SU-DHL-6 (cell line): ENCODE measurements around the gene ANKRD33.

Source experiments
- H2AFZ ChIP-seq: fragments of 200-600 bp; sonication (generic); 2 replicates; pipeline ENCODE4 v1.6.1; 2014; ENCODE audit warnings: low read depth, mild to moderate bottlenecking, moderate library complexity, mixed read lengths, antibody characterized with exemption, low read length; ENCODE audit not compliant: severe bottlenecking
- H3F3A ChIP-seq: fragments of 200-600 bp; shearing (Covaris generic); 2 replicates; pipeline ENCODE4 v1.6.0; 2016; ENCODE audit warnings: antibody characterized with exemption, mild to moderate bottlenecking; ENCODE audit not compliant: insufficient read depth
- H3K27ac ChIP-seq: fragments of 200-600 bp; sonication (generic); 2 replicates; pipeline ENCODE4 v1.5.1; 2016; ENCODE audit warnings: low read depth, mild to moderate bottlenecking, low read length, moderate library complexity, mixed read lengths
- H3K27me3 ChIP-seq: fragments of 200-600 bp; sonication (generic), shearing (Covaris generic); 2 replicates; pipeline ENCODE4 v1.6.0; 2014; ENCODE audit warnings: mild to moderate bottlenecking, low read length
- H3K36me3 ChIP-seq: fragments of 200-600 bp; sonication (generic); 2 replicates; pipeline ENCODE4 v1.6.1; 2014; ENCODE audit warnings: mild to moderate bottlenecking, low read length, mixed read lengths
- H3K4me2 ChIP-seq: fragments of 300-600, 200-600 bp; shearing (Covaris generic), sonication (generic); 2 replicates; pipeline ENCODE4 v1.6.0; 2014; ENCODE audit warnings: low read length, low read depth, mild to moderate bottlenecking; ENCODE audit not compliant: poor library complexity, severe bottlenecking
- H3K4me3 ChIP-seq: fragments of 200-600 bp; sonication (generic); 2 replicates; pipeline ENCODE4 v1.5.1; 2014; ENCODE audit warnings: antibody characterized with exemption, low read length, mild to moderate bottlenecking, mixed read lengths; ENCODE audit not compliant: insufficient read depth, poor library complexity, severe bottlenecking
- H3K79me2 ChIP-seq: fragments of 200-600 bp; sonication (generic); 2 replicates; pipeline ENCODE4 v1.6.1; 2014; ENCODE audit warnings: mild to moderate bottlenecking, low read length, moderate library complexity; ENCODE audit not compliant: insufficient read depth
- H3K9ac ChIP-seq: fragments of 200-600 bp; sonication (generic); 2 replicates; pipeline ENCODE4 v1.7.0; 2014; ENCODE audit warnings: mild to moderate bottlenecking, low read length
- H3K9me2 ChIP-seq: fragments of 200-600 bp; sonication (generic); replicated peaks from 2 replicates; pipeline ENCODE4 v1.6.1; 2014; ENCODE audit warnings: low read length; ENCODE audit not compliant: insufficient read depth
- H3K9me3 ChIP-seq: fragments of 200-600 bp; sonication (generic); 2 replicates; pipeline ENCODE4 v1.6.1; 2014; ENCODE audit warnings: low read length, mixed read lengths; ENCODE audit not compliant: insufficient read depth
- H4K20me1 ChIP-seq: fragments of 200-600 bp; sonication (generic); 2 replicates; pipeline ENCODE4 v1.6.1; 2014; ENCODE audit warnings: low read depth, mild to moderate bottlenecking, antibody characterized with exemption, low read length, moderate library complexity, mixed read lengths
- CTCF ChIP-seq: fragments of 200-600 bp; sonication (generic); IDR thresholded peaks from one replicate; pipeline ENCODE4 v1.5.1; 2017; ENCODE audit warnings: antibody characterized with exemption, mild to moderate bottlenecking, low read length, moderate library complexity; ENCODE audit not compliant: insufficient read depth, poor library complexity, severe bottlenecking
- EZH2phosphoT487 ChIP-seq: fragments of 200-600 bp; sonication (generic), shearing (Covaris generic); conservative IDR thresholded peaks from 2 replicates; pipeline ENCODE4 v1.6.1; 2018; ENCODE audit warnings: mild to moderate bottlenecking, antibody characterized with exemption, low read length, moderate library complexity, mixed read lengths

ANKRD33 gene

GRCh38 chr12:51886021-51886710 is 1.7 kb upstream of the ANKRD33 start:
- Histone ChIP-seq H3K4me2 (no peak overlapping the region), H3K4me3 (no peak overlapping the region)

GRCh38 chr12:51888316-51889215 is 663 bp downstream of the ANKRD33 start:
- no peak overlapping the region for H2AFZ ChIP-seq
- no peaks in the 10 kb centered on the region for H4K20me1 ChIP-seq
- H3K9me2 ChIP-seq: no peaks in the 10 kb centered on the region
- H3K9me3 ChIP-seq: no peaks in the 10 kb centered on the region
- H3K27ac ChIP-seq: no peak overlapping the region
- no peaks in the 10 kb centered on the region; the same call in 1 of the 2 replicates for H3K27me3 ChIP-seq
- no peaks in the 10 kb centered on the region for H3F3A ChIP-seq
- no peak for TF ChIP-seq EZH2phosphoT487
- no peak for TF ChIP-seq CTCF
- no peak overlapping the region for H3K9ac ChIP-seq
- H3K4me2 ChIP-seq: no peak overlapping the region
- H3K36me3 ChIP-seq: no peaks in the 10 kb centered on the region
- no peak overlapping the region for H3K4me3 ChIP-seq
- H3K79me2 ChIP-seq: no peaks in the 10 kb centered on the region

More at GRCh38 chr12:51886021-51886710, 1.7 kb upstream of the ANKRD33 start:
- no peaks in the 10 kb centered on the region for H3F3A ChIP-seq
- TF ChIP-seq CTCF: no peak
- H3K79me2 ChIP-seq: no peaks in the 10 kb centered on the region
- no peaks in the 10 kb centered on the region; the same call in 1 of the 2 replicates for H3K27me3 ChIP-seq
- H3K36me3 ChIP-seq: no peaks in the 10 kb centered on the region
- H4K20me1 ChIP-seq: no peaks in the 10 kb centered on the region
- H3K9me2 ChIP-seq: no peaks in the 10 kb centered on the region
- H3K9me3 ChIP-seq: no peaks in the 10 kb centered on the region
- no peak overlapping the region for H2AFZ ChIP-seq
- H3K27ac ChIP-seq: no peak overlapping the region
- no peak overlapping the region for H3K9ac ChIP-seq

GRCh38 chr12:51889216-51890132 is 1.6 kb downstream of the ANKRD33 start:
- Histone ChIP-seq H3K27me3 (no peaks in the 10 kb centered on the region; the same call in 1 of the 2 replicates), H3K36me3 (no peaks in the 10 kb centered on the region), H3F3A (no peaks in the 10 kb centered on the region), H3K4me2 (no peak overlapping the region), H3K4me3 (no peak overlapping the region), H3K9me3 (no peaks in the 10 kb centered on the region), H2AFZ (no peak overlapping the region), H3K9me2 (no peaks in the 10 kb centered on the region), H3K27ac (no peak overlapping the region), H4K20me1 (no peaks in the 10 kb centered on the region), H3K9ac (no peak overlapping the region), H3K79me2 (no peaks in the 10 kb centered on the region)
- TF ChIP-seq CTCF: peak; percentile 37
- TF ChIP-seq EZH2phosphoT487: no peak
